Measurements from ENCODE around the gene DNAL4. TPM values are rescaled to one million over a fixed set of nuclear protein-coding genes. Genes with fewer than 3 reads are reported as not detected.
A peak's percentile ranks its signal among the peaks of the same experiment; 100 is the strongest.

DNAL4 gene
- total RNA-seq, 1 donor from 2014 or later, result 10.0 TPM

- intact Hi-C loops (cut with micrococcal nuclease), result no loop called here
- Histone ChIP-seq H3K4me3 (no peak overlapping the region), H3K36me3 (peaks cover 3% of the 10 kb centered on the region), H3K27me3 (ENCODE audit: low read depth) (no peaks in the 10 kb centered on the region), H3K9me3 (replicated peaks) (no peaks in the 10 kb centered on the region), H3K4me1 (peaks cover 30% of the 10 kb centered on the region), H3K27ac (replicated peaks) (no peak overlapping the region)
- DNase-seq, result no peak
- no peak for TF ChIP-seq CTCF (IDR thresholded peaks at IDR 0.05; ENCODE audit: borderline replicate concordance)
Observed at GRCh38 chr22:38758276-38758945, 35.5 kb downstream of the DNAL4 start.

- no peak for TF ChIP-seq CTCF (IDR thresholded peaks at IDR 0.05; ENCODE audit: borderline replicate concordance)
- H3K27ac ChIP-seq (replicated peaks), result no peak overlapping the region
- H3K4me3 ChIP-seq, result no peak overlapping the region
- peaks cover 7% of the 10 kb centered on the region for H3K36me3 ChIP-seq
- DNase-seq, result no peak
- intact Hi-C loops (cut with micrococcal nuclease), result no loop called here
- no peaks in the 10 kb centered on the region for H3K27me3 ChIP-seq (ENCODE audit: low read depth)
- H3K4me1 ChIP-seq, result peaks cover 35% of the 10 kb centered on the region
- no peaks in the 10 kb centered on the region for H3K9me3 ChIP-seq (replicated peaks)
Observed at GRCh38 chr22:38757464-38757757, 36.5 kb downstream of the DNAL4 start.

GRCh38 chr22:38756711-38757463, 37.1 kb downstream of the DNAL4 start:
- Histone ChIP-seq H3K27ac (replicated peaks) (peak overlapping the region; percentile 100), H3K27me3 (ENCODE audit: low read depth) (no peaks in the 10 kb centered on the region), H3K36me3 (peaks cover 12% of the 10 kb centered on the region), H3K4me1 (peaks cover 40% of the 10 kb centered on the region), H3K4me3 (peak overlapping the region; percentile 79), H3K9me3 (replicated peaks) (no peaks in the 10 kb centered on the region)
- no peak for DNase-seq
- intact Hi-C loops (cut with micrococcal nuclease), result no loop called here
- TF ChIP-seq CTCF (IDR thresholded peaks at IDR 0.05; ENCODE audit: borderline replicate concordance), result no peak

DNA sequence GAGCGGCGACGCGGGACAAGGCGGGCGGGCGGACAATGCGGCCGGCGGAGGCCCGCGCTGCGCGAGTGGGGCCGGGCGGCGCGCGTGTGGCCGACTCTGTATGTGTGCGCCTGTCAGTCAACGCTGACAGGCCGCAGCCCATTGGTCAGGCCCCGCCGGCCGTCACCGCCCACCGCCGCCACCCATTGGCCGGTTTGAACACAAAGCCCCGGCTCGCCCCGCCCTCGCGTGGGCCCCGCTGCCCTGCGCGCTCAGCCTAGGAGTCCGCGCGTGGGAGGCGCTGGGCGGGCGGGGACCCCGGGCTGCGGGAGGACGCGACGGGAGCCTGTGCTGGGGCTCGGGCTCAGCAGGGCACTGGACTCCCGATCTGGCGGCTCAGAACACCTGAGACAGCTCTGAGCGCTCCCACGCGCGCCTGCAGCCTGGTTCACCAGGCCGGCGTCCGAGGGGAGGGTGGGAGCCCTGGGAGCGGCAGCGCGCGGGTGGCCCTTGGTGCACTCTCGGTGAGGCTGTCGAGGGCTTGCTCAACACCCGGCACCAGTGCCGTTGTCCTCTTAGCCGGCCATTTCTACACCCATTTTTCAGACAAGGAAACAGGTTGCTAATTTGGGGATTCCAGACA, 37.9 kb downstream of the DNAL4 start, which contains the start of gene SUN2:
TSS of gene SUN2 (minus strand) at position 88 of the 622 bp plus-strand sequence. CDS start 3,370 bp downstream, outside the sequence.
- DNase-seq, result peak; percentile 95
- H3K4me1 ChIP-seq, result peaks cover 46% of the 10 kb centered on the region
- H3K9me3 ChIP-seq (replicated peaks), result no peaks in the 10 kb centered on the region
- H3K4me3 ChIP-seq, result peak within 1 kb of the TSS; percentile 79
- intact Hi-C loops (cut with micrococcal nuclease), result no loop called here
- H3K27me3 ChIP-seq (ENCODE audit: low read depth), result no peaks in the 10 kb centered on the region
- no peak for TF ChIP-seq CTCF (IDR thresholded peaks at IDR 0.05; ENCODE audit: borderline replicate concordance)
- H3K36me3 ChIP-seq, result peaks cover 21% of the 10 kb centered on the region
- H3K27ac ChIP-seq (replicated peaks), result peak within 1 kb of the TSS; percentile 100

DNA sequence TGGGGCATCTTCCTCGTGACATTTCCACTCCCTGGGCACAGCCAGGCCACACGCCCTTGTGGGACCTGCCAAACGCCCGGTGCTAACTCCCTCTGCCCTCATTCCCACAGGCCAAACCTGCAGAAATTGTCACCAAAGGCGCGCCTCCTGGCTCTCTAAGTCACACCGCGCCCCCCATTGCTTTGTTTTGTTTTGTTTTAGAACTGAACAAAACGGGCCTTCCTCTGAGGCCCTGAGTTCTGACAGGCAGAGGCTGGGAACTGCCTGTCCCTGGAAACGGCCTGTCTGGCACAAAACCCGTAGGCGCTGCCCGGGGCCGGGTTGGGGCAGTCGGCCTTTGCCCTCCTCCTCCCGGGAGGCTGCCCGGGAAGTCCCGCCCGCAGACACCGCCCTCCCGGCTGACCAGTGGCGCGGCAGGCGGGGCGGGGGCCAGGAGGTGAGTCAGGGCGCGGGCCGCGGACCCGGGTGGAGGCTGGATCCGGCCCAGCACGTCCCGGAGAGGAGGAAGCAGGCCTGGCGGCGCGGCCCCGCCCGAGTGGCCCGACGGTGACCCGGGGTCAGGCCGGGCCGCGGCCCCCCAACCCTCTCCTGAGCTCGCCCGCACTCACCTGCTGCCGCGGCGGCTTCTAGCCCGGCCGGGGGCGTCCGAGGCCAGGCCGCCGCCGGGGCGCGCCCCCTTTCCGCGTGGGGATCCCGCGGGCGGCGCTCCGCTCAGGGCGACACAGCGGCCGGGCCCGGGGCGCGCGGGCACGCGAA, 38.6 kb downstream of the DNAL4 start:
- peak; percentile 95 for DNase-seq
- no peaks in the 10 kb centered on the region for H3K27me3 ChIP-seq (ENCODE audit: low read depth)
- intact Hi-C loops (cut with micrococcal nuclease), result no loop called here
- no peaks in the 10 kb centered on the region for H3K9me3 ChIP-seq (replicated peaks)
- peak overlapping the region; percentile 100 for H3K27ac ChIP-seq (replicated peaks)
- peak overlapping the region; percentile 79 for H3K4me3 ChIP-seq
- H3K36me3 ChIP-seq, result peaks cover 28% of the 10 kb centered on the region
- no peak for TF ChIP-seq CTCF (IDR thresholded peaks at IDR 0.05; ENCODE audit: borderline replicate concordance)
- H3K4me1 ChIP-seq, result peaks cover 52% of the 10 kb centered on the region
